ENCODE data around the gene ADPGK.
"Not testable (repeated sequence)": the region's sequence is repeated elsewhere in the genome, so short reads cannot be mapped to it uniquely, and the experiment has no call there.

Gene ADPGK

DNA sequence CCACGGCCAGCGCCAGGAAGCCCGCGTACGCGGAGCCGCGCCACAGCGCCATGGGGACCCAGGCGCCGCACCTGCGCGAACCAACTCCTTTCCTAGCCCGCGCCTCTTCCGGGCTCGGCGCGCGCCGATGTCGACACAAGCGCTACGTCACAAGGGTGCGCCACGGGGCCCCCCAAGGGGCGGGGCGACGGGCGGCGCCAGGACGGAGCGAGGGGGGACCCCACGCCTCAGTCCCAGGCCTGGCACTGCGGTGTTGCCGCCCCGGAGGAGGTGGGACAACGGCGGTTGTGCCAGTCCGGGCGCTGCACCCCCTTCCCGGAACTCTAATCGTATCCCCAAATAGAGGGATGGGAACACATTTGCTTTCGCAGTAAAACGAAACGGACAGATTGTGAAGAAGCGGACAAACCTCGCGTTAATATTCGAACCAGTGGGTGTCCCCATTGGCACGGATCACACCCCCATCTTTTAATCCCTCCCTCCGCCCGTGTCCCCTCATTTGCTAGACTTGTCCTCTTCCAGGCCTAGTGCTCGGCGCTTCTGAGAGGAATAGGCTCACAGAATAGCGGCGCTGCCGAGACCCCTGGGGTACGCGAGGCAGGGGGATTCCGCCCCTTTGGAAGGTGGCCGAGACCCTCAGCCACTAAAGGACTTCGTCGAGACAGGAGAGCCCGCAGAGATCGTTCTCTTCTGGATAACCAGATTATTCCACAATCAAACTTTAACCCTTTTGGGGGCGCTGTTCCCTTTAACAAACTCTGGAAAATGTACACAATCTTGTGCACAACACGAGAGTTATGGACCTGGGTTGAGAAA, at the start of gene ADPGK:
Gene ADPGK (minus strand): TSS at position 119 of the 816 bp plus-strand sequence. CDS start 67 bp downstream, at position 52.
- DNase-seq = peak; percentile 92

DNA sequence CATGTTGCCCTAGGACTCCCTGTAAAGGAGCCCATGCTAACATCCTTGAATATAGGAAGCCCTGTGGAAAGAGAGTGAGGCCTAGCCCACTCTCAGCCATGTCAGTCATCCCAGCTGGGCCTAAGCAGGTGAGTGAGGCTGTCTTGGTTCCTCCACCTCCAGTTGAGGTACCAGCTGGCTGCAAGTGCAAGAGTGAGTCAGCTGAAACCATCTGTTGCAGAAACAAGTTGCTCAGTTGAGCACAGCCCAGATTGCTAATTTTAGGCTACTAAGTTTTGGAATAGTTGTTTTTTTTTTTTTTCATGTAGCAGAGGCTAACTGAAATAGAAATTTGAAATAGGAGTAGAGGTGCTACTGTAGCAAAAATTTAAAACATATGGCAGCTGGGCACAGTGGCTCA, 43.7 kb upstream of the ADPGK start:
- no peak for DNase-seq

DNA sequence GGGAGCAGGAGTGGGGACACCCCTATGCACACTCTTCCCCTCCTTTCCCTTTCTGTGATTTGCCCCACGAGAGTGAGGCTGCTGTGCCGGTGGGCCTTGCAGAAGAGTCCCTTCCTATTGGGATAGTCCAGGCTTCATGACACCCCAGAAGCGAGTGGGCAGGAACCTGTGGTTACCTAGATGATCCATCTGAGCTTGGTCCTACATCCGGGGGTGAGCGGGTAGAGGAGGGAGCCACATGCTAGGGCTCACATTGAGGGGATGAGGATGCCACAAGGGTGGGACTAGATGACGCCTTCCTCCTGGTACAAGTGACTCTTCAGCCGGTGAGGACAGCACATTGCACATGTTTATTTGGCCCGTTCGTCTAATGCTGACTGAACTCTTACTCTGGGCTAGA, 43.1 kb upstream of the ADPGK start:
- DNase-seq = no peak

DNA sequence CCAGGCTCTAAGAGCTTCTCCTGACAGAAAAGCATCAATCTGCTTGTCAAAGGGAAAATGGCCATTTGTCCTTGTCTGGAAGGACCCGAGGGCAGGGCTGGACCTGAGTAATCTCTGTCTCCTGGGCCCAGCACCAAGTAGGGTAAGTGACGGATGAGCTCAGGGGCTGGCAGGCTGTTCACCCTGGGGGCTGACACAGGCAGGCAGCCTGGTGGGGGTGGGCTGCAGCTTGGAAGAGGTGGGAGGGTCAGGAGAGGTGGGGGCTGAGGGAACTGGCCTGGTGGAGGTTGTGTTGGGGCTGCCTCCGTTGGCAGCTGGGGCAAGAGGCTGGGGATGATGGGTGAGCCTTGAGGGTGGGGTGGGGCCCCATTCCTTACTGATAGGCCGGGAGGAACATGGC, 42.3 kb upstream of the ADPGK start:
- peak; percentile 63 for DNase-seq

DNA sequence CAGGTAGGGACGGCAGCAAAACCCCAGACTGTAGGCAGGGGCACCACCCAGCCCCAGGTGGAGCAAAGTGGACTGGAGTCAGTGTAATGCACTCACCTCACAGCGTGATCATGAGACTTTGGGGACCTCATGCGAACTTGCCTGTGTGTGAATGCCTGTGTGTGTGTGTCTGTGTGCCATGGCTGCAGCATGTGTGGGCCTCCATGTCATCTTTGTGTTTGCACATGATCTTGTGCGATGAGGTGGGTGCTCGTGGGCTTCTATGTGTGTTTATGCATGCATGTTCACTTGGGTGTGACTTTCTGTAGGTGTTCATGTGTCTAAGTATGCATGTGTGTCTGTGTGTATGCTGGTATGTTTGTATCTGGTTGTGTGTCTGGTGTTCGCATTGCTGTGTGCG, 41.2 kb upstream of the ADPGK start:
- DNase-seq = no peak

DNA sequence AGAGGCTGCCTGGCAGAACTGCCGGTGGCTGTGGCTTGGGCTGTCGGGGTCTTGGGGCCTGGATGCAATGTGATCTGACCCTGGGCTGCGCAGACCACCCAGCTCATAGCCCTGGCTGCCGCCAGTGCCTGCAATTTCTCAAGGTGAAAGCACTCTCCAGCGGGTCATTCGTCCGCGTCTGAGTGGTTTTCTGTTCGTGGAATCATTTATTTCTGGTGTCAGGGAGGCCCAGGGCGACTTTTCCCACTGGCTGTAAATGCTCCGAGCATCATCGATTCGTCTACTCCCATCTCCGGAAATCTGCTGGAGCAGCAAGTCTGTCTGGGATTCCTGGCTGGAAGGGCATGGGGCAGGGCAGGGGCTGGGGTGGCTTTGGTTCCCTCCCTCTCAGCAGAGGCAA, 40.6 kb upstream of the ADPGK start:
- no peak for DNase-seq

DNA sequence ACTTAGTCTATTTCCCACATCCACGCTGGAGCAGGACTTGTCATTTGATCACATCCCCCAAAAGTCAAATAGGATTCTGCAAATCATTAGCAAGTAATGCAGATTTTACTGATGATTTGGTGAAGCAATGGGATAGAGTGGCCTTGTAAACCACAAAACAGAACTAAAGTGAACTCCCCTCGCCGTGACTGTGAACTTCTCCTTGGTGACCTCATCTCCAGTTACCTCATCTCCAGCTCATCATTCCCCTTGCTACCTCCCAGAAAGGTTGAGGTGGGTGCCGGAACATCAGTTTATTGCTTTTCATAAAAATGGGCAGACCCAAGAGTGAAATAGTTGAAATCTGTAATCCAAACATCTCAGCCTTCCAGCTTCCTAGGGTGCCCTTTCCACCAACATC, 36.7 kb upstream of the ADPGK start:
- DNase-seq = no peak

DNA sequence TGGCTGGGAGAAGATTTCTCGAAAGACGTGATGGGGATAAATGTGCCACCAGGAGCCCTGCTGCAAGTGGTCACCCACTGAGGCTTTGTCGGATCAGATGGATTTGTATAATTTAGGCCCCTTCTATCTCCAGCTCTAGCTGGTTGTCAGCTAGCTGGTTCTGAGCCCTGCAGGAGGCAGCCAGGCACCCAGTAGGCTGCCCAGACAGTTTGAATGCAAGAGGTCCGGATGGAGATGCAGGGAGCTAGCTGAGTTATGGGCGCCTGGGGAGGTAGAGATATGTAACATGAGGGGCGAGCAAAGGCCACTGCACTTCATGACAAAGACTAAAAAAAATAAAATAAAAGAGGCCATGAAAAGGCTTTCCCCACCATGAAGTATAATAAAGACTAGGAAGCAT, 35.1 kb upstream of the ADPGK start:
- DNase-seq = no peak

DNA sequence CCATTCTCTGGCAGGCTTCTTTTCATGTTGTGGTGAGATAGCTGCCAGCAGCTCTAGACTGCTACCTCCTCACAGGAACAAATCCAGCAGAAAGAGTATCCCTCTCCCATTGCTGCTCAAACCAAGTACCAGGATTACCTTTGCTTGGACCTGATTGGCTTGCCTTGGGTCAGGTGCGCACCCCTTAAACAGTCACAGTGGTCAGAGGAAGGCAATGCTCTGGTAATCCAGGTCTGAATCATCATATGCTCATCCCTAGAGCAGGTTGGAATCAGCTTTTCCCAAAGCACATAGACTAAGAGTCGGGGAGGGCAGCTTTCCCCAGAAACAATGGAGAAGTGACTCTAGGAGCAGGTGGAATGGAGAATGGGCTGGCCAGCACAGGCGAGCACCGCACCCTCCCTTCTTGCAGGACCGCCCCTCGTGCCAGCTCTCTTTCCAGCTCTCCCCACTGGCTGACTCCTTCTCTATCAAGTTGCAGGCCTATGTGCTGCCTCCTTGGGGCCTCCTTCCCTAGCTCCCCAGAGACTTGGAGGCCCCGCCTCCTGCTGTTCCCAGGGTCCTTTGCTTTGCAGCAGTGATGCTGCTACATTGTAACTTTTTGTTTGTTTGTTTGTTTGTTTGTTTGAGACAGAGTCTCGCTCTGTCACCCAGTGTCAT, 29.9 kb upstream of the ADPGK start:
- no peak for DNase-seq

DNA sequence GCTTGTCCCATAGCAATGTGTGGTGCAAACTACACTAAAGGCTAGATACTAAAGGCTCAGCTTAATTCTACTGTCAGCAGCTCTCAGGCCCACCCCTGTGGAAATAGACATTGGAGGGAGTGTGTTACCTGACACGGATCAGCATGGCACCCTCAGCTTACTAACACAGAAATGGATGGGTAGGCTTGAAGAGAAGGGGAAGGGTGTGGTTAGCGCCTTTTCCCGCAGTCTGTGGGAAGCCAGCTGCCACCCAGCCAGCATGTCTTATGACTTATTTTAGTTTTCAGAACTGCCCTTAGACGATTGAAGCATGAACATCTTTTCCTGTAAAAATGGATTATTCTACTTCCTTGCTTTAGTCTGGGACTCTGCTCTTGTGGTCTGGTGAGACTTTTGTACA, 25.8 kb upstream of the ADPGK start:
- DNase-seq = no peak

DNA sequence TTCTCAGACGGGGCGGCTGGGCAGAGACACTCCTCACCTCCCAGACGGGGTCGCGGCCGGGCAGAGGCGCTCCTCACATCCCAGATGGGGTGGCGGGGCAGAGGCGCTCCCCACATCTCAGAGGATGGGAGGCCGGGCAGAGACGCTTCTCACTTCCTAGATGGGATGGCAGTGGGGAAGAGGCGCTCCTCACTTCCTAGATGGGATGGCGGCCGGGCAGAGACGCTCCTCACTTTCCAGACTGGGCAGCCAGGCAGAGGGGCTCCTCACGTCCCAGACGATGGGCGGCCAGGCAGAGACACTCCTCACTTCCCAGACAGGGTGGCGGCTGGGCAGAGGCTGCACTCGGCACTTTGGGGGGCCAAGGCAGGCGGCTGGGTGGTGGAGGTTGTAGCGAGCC, 23.8 kb upstream of the ADPGK start:
- DNase-seq = not testable (repeated sequence)

DNA sequence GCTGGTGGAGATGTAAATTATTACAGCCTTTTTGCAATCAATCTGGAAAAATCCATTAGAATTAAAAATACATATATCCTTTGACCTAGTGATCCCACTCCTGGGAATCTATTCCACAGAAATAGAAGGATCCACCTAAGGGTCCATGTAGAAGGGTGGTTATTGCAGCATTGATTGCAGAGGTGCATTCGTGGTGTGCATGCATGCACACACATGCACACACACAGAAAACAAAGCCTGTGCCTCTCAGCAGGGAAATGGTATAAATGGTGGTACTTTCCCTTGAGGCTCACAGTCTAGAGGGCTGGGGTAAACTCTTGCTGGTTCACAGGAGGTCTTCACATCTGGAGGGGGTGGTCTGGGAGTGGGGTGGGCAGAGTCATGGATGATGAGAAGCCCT, 19.4 kb upstream of the ADPGK start:
- DNase-seq = no peak

DNA sequence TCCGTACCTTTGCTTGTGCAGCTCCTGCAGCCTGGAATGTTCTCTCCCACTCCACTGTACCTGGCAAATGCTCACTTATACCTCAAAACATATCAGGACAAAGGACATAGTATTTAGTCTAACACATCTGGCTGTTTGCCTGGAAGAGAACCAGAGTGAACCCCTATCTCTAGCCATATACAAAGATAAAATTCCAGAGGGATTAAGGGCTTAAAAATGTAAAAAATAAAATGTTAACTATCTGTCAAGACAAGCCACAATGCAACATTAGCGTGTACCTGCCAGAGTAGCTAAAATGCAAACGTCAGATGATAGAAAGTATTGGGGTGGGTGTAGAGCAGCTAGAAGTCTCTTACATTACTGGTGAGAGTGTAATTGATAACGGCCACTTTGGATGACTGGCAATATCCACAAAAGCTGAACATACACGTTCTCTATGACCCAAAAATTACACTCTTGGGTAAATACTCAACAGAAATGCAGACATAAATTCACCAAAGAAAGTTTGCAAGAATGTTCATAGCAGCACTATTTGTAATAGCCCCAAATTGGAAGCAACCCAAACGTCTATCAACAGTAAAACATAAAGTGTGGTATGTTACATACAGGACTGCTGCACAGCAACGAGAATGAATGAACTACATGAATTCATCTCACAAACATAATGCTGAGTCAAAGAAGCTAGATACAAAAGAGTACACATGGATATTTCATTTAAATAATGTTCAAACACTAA, 18.2 kb upstream of the ADPGK start:
- no peak for DNase-seq

DNA sequence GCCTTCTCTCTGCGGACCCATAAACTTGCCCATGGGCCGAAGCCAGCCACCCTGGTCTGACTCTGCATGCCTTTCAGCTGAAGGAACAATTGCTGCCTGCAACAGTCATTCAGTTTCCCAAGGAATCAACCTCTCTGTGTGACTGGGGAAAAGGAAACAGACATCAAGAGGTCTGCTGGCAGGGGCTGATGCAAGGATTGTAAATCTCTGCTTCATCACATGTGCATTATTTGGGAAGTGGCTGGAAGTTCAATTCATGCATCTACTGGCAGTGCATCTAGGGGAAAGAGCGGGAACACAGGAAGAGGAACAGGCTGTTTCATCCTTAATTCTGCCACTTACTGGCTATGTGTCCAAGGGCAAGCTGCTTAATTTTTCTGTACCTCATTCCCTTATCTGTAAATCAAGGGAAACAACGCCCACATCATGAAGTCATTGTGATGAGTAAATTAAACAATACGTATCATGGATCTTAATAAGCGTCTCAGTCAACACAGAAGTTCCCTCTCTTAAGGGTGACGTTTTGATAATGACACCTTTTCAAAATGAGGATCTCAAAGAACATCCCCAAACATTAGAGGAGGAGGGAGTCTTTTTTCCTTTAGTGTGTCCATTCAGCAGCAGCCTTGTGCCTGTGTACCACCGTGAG, 17.4 kb upstream of the ADPGK start:
- peak; percentile 73 for DNase-seq

DNA sequence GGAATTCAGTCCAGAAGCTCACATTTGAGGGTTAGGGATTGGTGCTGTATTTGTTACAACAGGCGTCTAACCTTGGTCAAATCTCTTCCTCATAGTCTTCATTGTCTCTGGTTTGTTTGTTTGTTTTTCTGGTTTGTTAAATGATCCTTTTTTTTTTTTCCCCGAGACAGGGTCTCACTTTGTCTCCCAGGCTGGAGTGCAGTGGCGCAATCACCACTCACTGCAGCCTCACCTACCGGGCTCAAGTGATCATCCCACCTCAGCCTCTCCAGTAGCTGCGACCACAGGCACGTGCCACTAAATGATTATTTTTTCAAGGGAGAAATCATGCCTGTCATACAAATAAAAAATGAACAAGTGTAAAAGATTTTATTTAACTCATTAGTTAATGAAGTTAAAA, 14.3 kb upstream of the ADPGK start:
- DNase-seq = no peak

DNA sequence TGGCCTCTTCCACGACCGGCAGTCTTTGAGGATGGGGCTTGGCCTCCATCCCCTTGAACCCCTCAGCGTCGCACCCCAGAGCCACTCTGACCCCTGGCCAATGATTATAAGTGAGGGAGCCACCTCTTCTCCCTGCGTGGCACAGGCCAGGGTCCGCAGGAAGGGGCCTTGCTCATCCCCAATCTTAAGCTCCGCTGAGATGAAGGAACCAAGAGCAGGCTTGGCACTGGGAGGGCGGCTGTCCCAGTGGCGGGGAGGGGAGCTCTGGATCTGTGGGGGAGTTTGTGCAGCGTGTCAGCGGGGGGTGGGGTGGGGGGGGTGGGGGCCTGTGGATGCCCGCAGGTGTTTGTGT, 13.8 kb upstream of the ADPGK start:
- no peak for DNase-seq

DNA sequence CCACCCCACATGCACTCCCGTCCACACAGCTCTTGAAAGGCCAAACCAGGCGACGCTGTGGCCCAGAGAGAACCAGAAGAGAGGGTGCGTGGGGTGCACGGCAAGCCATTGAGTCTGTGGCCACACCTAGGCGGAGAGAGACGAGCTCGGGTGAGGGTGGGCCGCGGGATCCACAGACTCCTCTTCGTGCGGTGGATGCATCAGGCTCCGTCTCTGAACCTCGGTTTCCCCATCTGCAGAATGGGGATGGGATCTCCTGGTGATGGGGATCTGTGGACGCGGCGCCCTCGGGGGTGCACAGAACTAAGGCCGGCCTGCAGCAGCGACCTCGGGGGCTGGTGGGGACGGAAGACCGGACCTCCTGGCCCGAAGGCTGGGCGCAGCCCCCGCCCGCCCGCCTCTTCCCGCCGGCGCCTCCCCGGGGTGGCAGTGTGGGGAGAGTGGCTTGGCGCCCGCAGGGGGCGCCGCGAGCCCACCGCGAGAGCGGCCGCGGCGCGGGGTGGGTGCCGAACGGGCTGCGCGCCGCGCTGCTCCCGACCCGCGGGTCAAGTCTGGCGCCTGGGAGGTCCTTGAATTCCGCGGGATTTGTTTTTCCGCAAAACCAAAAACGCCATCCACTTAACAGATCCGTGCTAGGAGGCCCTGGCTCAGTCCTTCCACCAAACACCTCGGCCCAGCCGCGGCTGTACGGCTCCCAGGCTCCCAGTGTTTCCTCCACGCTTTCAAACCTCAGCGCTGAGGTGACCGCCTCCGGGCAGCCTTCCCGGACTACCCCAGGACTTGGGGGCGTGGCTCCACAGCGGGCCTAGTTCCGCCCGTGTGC, 13.2 kb upstream of the ADPGK start:
- DNase-seq = peak; percentile 84

DNA sequence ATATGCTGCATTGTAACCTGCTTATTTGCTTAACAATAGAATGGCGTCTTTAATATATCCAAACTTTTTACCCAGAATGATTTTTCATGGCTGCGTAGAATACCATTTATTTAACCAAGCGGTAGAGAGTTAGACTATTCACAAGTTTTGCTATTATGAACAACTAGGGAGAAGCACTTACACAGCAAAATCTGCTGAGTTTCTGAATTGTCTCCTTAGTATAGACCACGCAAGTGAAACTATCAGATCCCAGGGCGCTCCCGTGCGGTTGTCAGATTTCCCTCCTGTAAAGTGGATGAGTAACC, 12.6 kb upstream of the ADPGK start:
- no peak for DNase-seq

DNA sequence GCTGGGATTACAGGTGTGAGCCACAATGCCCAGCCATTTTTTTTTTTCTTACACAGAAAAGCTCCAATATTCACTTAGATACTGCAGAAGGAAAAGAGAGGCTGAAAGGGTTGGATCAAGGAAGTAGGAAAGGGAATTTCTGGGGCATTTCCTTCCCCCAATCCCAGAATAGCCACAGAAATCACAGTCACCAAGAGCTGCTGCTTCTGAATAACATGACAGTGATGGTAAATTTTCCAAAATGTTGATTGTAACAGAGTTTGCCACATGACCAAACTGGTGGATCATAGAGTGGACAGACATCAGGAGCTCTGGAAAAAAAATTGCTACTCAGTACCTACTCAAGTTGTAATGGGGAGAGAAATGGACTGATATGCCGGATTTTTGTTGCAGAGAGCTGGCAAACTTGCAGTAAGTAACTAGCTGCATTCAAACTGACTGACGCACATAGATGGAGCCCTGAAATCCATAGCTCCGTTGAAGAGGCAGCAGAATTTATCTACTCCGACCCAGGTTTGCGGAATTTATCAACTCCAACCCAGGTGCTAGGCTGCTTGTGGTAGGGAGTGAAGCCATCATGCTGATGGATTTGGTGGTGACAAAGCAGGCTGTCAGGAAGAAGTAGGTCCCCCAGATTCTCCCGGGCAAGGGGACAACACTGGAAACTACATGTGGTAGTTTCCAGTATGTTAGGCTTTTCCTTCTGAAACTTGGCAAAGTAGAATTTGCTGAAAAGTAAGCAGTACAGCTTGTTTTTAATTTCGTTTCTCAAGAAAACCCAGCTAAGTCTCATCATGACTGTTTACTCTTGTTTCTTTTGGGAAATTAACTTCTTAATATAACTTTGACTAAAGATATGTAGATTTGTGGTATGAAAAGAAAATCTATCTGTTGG, 10.5 kb upstream of the ADPGK start:
- DNase-seq = no peak

DNA sequence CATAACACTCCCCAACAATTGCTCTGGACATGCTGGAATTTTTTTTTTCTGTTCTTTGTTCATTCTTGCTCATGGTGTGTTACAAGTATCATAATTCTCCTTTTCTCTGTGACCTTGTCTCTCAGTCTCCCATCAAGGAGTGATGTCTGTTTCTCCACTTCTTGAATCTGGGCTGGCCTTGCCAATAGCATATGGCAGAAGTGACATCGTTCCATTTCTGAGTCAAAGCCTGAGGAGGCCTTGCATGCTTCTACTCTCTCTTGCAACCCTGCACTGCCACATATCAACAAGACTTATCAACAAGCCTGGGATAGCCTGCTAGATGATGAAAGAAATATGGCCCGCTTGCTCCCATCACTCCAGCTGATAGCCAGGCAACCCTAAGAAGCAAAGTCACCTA, 8.9 kb upstream of the ADPGK start:
- DNase-seq = no peak

DNA sequence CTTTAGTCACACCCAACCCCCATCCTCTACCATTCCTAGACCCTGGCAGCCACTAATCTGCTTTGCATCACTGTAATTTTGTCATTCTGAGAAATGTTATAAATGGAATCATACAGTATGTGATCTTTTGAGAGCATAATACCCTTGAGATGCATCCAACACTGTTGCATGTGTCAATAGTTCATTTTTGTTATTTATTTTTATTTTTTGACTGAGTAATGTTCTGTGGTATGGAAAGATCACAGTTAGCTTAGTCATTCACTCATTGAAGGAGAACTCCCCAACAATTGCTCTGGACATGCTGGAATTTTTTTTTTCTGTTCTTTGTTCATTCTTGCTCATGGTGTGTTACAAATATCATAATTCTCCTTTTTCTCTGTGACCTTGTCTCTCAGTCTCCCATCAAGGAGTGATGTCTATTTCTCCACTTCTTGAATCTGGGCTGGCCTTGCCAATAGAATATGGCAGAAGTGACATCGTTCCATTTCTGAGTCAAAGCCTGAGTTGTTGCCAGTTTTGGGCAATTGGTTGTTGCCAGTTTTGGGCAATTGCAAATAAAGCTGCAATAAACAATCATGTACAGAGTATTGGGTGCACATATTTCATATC, 6.8 kb upstream of the ADPGK start:
- no peak for DNase-seq
